Subcutaneous adipose tissue (tissue), 4 donors: ENCODE data around the gene OR10H5. TPM values are rescaled to one million over a fixed set of nuclear protein-coding genes. Genes with fewer than 3 reads are reported as not detected.

ENCODE experiments used
- total RNA-seq, 4 donors: library from RNA; depleted of rRNA; stranded (reverse); fragments of >200 nt; gene quantifications; one replicate each; pipeline ENCODE4 v1.1.0, GENCODE V29; 2016
- TF ChIP-seq, protein P1 (sequence below): fragments of 450-650 bp; IDR thresholded peaks from one replicate; pipeline ENCODE4 v1.5.1; 2016; ENCODE audit warnings: low read depth, mild to moderate bottlenecking, control low read depth, antibody characterized with exemption, moderate library complexity

Gene OR10H5
- total RNA-seq, 4 donors from 2014 or later, result not detected

DNA sequence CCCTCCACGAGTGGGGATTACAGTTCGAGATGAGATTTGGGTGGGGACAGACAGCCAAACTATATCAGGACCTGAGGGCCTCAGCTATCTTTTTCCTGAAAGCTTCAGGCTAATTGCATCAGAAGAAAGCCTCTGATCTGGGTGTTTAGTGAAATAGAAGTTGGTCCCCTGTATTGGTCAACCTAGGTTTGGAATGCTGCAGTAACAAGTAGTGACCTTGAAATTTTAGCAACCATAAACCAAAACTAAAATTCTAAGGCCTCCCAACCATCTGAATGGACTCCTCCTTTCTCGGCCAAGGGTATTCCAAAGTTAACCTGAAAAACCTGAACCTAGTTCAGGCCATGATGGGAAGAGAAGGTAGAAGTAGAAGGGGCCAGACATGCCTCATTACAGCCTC lies 62.9 kb downstream of the OR10H5 start:
- TF ChIP-seq, protein P1, sequence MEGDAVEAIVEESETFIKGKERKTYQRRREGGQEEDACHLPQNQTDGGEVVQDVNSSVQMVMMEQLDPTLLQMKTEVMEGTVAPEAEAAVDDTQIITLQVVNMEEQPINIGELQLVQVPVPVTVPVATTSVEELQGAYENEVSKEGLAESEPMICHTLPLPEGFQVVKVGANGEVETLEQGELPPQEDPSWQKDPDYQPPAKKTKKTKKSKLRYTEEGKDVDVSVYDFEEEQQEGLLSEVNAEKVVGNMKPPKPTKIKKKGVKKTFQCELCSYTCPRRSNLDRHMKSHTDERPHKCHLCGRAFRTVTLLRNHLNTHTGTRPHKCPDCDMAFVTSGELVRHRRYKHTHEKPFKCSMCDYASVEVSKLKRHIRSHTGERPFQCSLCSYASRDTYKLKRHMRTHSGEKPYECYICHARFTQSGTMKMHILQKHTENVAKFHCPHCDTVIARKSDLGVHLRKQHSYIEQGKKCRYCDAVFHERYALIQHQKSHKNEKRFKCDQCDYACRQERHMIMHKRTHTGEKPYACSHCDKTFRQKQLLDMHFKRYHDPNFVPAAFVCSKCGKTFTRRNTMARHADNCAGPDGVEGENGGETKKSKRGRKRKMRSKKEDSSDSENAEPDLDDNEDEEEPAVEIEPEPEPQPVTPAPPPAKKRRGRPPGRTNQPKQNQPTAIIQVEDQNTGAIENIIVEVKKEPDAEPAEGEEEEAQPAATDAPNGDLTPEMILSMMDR, result no peak

Other genes with a start within 250 kb of the OR10H5 start
- gene CYP4F8, start 172.4 kb upstream of the OR10H5 start, total RNA-seq, result not detected
- under 1 TPM in 2 of 4 donors, not detected in 2; 0.33 to 0.94 TPM for gene CYP4F3, start 146.8 kb upstream of the OR10H5 start, total RNA-seq
- 10 to 100 TPM in 3 of 4 donors, 1 to 10 TPM in 1; 5.5 to 21.9 (median 19.1) TPM for gene CYP4F12, start 114.6 kb upstream of the OR10H5 start, total RNA-seq
- not detected for gene OR10H2, start 59.6 kb upstream of the OR10H5 start, total RNA-seq
- not detected for gene OR10H3, start 49.7 kb upstream of the OR10H5 start, total RNA-seq
- gene OR10H1, start 28.0 kb downstream of the OR10H5 start, total RNA-seq, result not detected
- not detected for gene CYP4F2, start 110.4 kb downstream of the OR10H5 start, total RNA-seq
- under 1 TPM in 2 of 4 donors, not detected in 2; 0.34 to 0.66 TPM for gene CYP4F11, start 146.9 kb downstream of the OR10H5 start, total RNA-seq
- gene OR10H4, start 161.3 kb downstream of the OR10H5 start, total RNA-seq, result not detected